H1 (cell line): ENCODE results near the gene DGKI. TPM values are rescaled to one million over a fixed set of nuclear protein-coding genes. Genes with fewer than 3 reads are reported as not detected.

Experiments used
- CTCF ChIA-PET: fragments of 300-600 bp; sonication (Branson Sonifier 250); formaldehyde crosslinking; loops from one replicate; lab custom pipeline; 2021; ENCODE audit not compliant: partially characterized antibody; lab: Charles Lee
- POLR2A ChIA-PET: fragments of 300-600 bp; sonication (Branson Sonifier 250); formaldehyde crosslinking; loops from one replicate; lab custom pipeline; 2021; ENCODE audit warnings: inconsistent platforms; ENCODE audit not compliant: partially characterized antibody; lab: Charles Lee
- DNase-seq, 2 experiments: peaks; one replicate each; pipeline versions ENCODE4 v3.0.0 to v3.0.0-alpha.2; 2010 to 2022; ENCODE audit warnings: low spot score in 2 of 2, low read depth in 1 of 2, mixed read lengths in 1 of 2
- FAIRE-seq: peaks from 2 replicates; lab custom pipeline; 2011; peaks lifted over from hg19 to GRCh38; lab: Jason Lieb, UNC
- H2AFZ ChIP-seq: 2 replicates; pipeline ENCODE4 v1.8.1; 2012; ENCODE audit warnings: low read length, inconsistent platforms
- H2AK5ac ChIP-seq: 2 replicates; pipeline ENCODE4 v1.6.1; 2013; ENCODE audit warnings: low read depth, low read length
- H2BK120ac ChIP-seq: replicated peaks from 2 replicates; pipeline ENCODE3; 2013; ENCODE audit warnings: low read depth, low read length, inconsistent platforms
- H2BK12ac ChIP-seq: 2 replicates; pipeline ENCODE4 v1.6.1; 2013; ENCODE audit warnings: low read depth, low read length
- H2BK15ac ChIP-seq: 2 replicates; pipeline ENCODE4 v1.6.1; 2013; ENCODE audit warnings: low read length
- H2BK20ac ChIP-seq: 2 replicates; pipeline ENCODE4 v1.6.1; 2013; ENCODE audit warnings: low read length
- H2BK5ac ChIP-seq: 2 replicates; pipeline ENCODE4 v1.6.1; 2013; ENCODE audit warnings: low read depth, low read length
- H3K14ac ChIP-seq: 2 replicates; pipeline ENCODE4 v1.6.1; 2013; ENCODE audit warnings: inconsistent platforms; ENCODE audit not compliant: insufficient read length
- H3K18ac ChIP-seq: 2 replicates; pipeline ENCODE4 v1.6.1; 2013; ENCODE audit warnings: low read length; ENCODE audit errors: extremely low read depth
- H3K23ac ChIP-seq: 2 replicates; pipeline ENCODE4 v1.6.1; 2013; ENCODE audit warnings: inconsistent platforms; ENCODE audit not compliant: insufficient read length
- H3K23me2 ChIP-seq: 2 replicates; pipeline ENCODE4 v1.6.1; 2013; ENCODE audit warnings: low read depth, low read length
- H3K27ac ChIP-seq: 2 replicates; pipeline ENCODE4 v1.6.1; 2011; ENCODE audit warnings: low read depth, low read length, inconsistent platforms
- H3K27me3 ChIP-seq, 4 experiments: replicated peaks in 1 of 4; 1 replicate in 1 of 4; 2 replicates in 3 of 4; pipeline versions ENCODE4 v1.6.1 to v1.8.1; 2011 to 2013; ENCODE audit warnings: low read length in 3 of 4, mild to moderate bottlenecking in 3 of 4, inconsistent platforms in 2 of 4, mixed read lengths in 2 of 4, moderate library complexity in 1 of 4; ENCODE audit not compliant: control insufficient read depth in 3 of 4, insufficient read depth in 3 of 4; ENCODE audit errors: extremely low read depth in 1 of 4
- H3K36me3 ChIP-seq, 4 experiments: 2 replicates each; pipeline versions ENCODE4 v1.6.1 to v1.8.1; 2011 to 2013; ENCODE audit warnings: mild to moderate bottlenecking in 4 of 4, low read length in 3 of 4, moderate library complexity in 2 of 4, control low read depth in 1 of 4, inconsistent platforms in 1 of 4; ENCODE audit not compliant: insufficient read depth in 4 of 4, control insufficient read depth in 2 of 4
- H3K4ac ChIP-seq: replicated peaks from 2 replicates; pipeline ENCODE3; 2013; ENCODE audit warnings: low read length, low read depth, mixed read lengths, inconsistent platforms; ENCODE audit not compliant: insufficient read length
- H3K4me1 ChIP-seq, 4 experiments: replicated peaks in 1 of 4; 1 replicate in 1 of 4; 2 replicates in 3 of 4; pipeline versions ENCODE4 v1.6.1 to v1.8.1; 2011 to 2013; ENCODE audit warnings: low read length in 3 of 4, inconsistent platforms in 2 of 4, mixed read lengths in 1 of 4; ENCODE audit not compliant: insufficient read depth in 4 of 4, control insufficient read depth in 3 of 4
- H3K4me2 ChIP-seq, 2 experiments: 2 replicates each; pipeline versions ENCODE4 v1.6.1 to v1.8.1; 2011 to 2013; ENCODE audit warnings: low read depth in 2 of 2, low read length in 2 of 2, control low read depth in 1 of 2, inconsistent platforms in 1 of 2, mild to moderate bottlenecking in 1 of 2; ENCODE audit not compliant: insufficient read depth in 1 of 2
- H3K4me3 ChIP-seq, 4 experiments: fragments of 200-600, 300-600 bp in 1 of 4; sonication (generic), shearing (Covaris generic), sonication (Bioruptor Twin) in 1 of 4; 2 replicates each; pipeline versions ENCODE4 v1.5.1 to v1.8.1; 2011 to 2016; ENCODE audit warnings: low read length in 4 of 4, low read depth in 3 of 4, control low read depth in 2 of 4, inconsistent platforms in 2 of 4, mild to moderate bottlenecking in 2 of 4, mixed read lengths in 1 of 4, moderate library complexity in 1 of 4; ENCODE audit not compliant: insufficient read depth in 2 of 4; ENCODE audit errors: extremely low read depth in 1 of 4
- H3K56ac ChIP-seq: replicated peaks from 2 replicates; pipeline ENCODE3; 2013; ENCODE audit warnings: low read depth, mild to moderate bottlenecking, mixed read lengths, low read length, inconsistent platforms; ENCODE audit not compliant: insufficient read length
- H3K79me1 ChIP-seq: 2 replicates; pipeline ENCODE4 v1.6.1; 2013; ENCODE audit warnings: low read depth, low read length, control low read depth
- H3K79me2 ChIP-seq, 2 experiments: 2 replicates each; pipeline versions ENCODE4 v1.6.1 to v1.8.1; 2012 to 2013; ENCODE audit warnings: low read length in 2 of 2, mild to moderate bottlenecking in 2 of 2, inconsistent platforms in 1 of 2; ENCODE audit not compliant: insufficient read depth in 2 of 2, control insufficient read depth in 1 of 2
- H3K9ac ChIP-seq, 4 experiments: replicated peaks in 1 of 4; 1 replicate in 1 of 4; 2 replicates in 3 of 4; pipeline versions ENCODE4 v1.6.1 to v1.8.1; 2011 to 2013; ENCODE audit warnings: low read depth in 3 of 4, low read length in 3 of 4, control low read depth in 2 of 4, mild to moderate bottlenecking in 2 of 4, moderate library complexity in 2 of 4, inconsistent platforms in 1 of 4; ENCODE audit errors: extremely low read depth in 1 of 4
- H3K9me3 ChIP-seq, 2 experiments: 2 replicates each; pipeline versions ENCODE4 v1.6.1 to v1.8.1; 2012 to 2013; ENCODE audit warnings: mild to moderate bottlenecking in 2 of 2, moderate library complexity in 2 of 2, control low read depth in 1 of 2, inconsistent platforms in 1 of 2, low read depth in 1 of 2, low read length in 1 of 2, mixed read lengths in 1 of 2; ENCODE audit not compliant: insufficient read depth in 2 of 2
- H4K20me1 ChIP-seq, 2 experiments: replicated peaks in 1 of 2; 2 replicates each; pipeline versions ENCODE3 to v1.8.1; 2011 to 2013; ENCODE audit warnings: inconsistent platforms in 2 of 2, low read length in 2 of 2, mild to moderate bottlenecking in 1 of 2; ENCODE audit not compliant: insufficient read depth in 2 of 2, control insufficient read depth in 1 of 2
- H4K5ac ChIP-seq: 2 replicates; pipeline ENCODE4 v1.6.1; 2013; ENCODE audit warnings: low read length, low read depth, mixed read lengths, inconsistent platforms; ENCODE audit not compliant: insufficient read length
- H4K8ac ChIP-seq: 2 replicates; pipeline ENCODE4 v1.8.0; 2013; ENCODE audit warnings: mild to moderate bottlenecking, moderate library complexity, low read length, inconsistent platforms; ENCODE audit not compliant: insufficient read depth; ENCODE audit errors: extremely low read depth
- H4K91ac ChIP-seq: replicated peaks from 2 replicates; pipeline ENCODE3; 2013; ENCODE audit warnings: low read length, mixed read lengths, inconsistent platforms; ENCODE audit not compliant: insufficient read length
- ASH2L ChIP-seq: fragments of 200-600, 300-600 bp; sonication (generic); IDR thresholded peaks from one replicate; pipeline ENCODE4 v1.7.1; 2017; ENCODE audit warnings: low read length
- CEBPB ChIP-seq: IDR thresholded peaks from 2 replicates; pipeline ENCODE4 v1.6.1; 2012; ENCODE audit warnings: low read depth, low read length
- CTBP2 ChIP-seq: IDR thresholded peaks from 2 replicates; pipeline ENCODE4 v1.7.0; 2011; ENCODE audit warnings: borderline replicate concordance, mild to moderate bottlenecking, moderate library complexity, mixed read lengths, low read length; ENCODE audit not compliant: insufficient read depth, insufficient read length
- JUND ChIP-seq: IDR thresholded peaks from 2 replicates; pipeline ENCODE4 v1.6.1; 2011; ENCODE audit warnings: mild to moderate bottlenecking, improper control_type of control experiment, low read length
- POLR2AphosphoS5 ChIP-seq: IDR thresholded peaks from 2 replicates; pipeline ENCODE4 v1.6.1; 2011; ENCODE audit warnings: low read depth, low read length
- RBBP5 ChIP-seq: IDR thresholded peaks from 2 replicates; pipeline ENCODE4 v1.7.1; 2012; ENCODE audit warnings: low read depth, mild to moderate bottlenecking, inconsistent platforms, low read length, moderate library complexity, borderline replicate concordance
- RFX5 ChIP-seq: IDR thresholded peaks from 2 replicates; pipeline ENCODE4 v1.6.1; 2011; ENCODE audit warnings: low read depth, low read length, improper control_type of control experiment, borderline replicate concordance
- TAF7 ChIP-seq: optimal IDR thresholded peaks from 2 replicates; pipeline ENCODE3; 2011; ENCODE audit warnings: low read depth, mild to moderate bottlenecking, inconsistent platforms, low read length, moderate library complexity, borderline replicate concordance
- YY1 ChIP-seq: IDR thresholded peaks from 2 replicates; pipeline ENCODE4 v1.6.1; 2011; ENCODE audit warnings: low read depth, mild to moderate bottlenecking, low read length
- WGBS, 2 experiments: shearing (Covaris generic) in 1 of 2; methylation state at CpG; one replicate each; pipeline versions ENCODE4 v1.1.6 to v1.1.7; 2013 to 2015; ENCODE audit warnings: low lambda C conversion rate in 2 of 2, mixed read lengths in 2 of 2, inconsistent platforms in 1 of 2, low coverage in 1 of 2, missing lambda C conversion rate in 1 of 2; ENCODE audit not compliant: insufficient replicate concordance in 2 of 2, insufficient coverage in 1 of 2, insufficient read length in 1 of 2; ENCODE audit errors: extremely low coverage in 1 of 2, missing lambda C conversion rate in 1 of 2; 5-methylcytosine and 5-hydroxymethylcytosine counted together
- polyA plus RNA-seq, 7 experiments: library from polyadenylated mRNA; depleted of rRNA in 3 of 7; stranded (reverse) in 5 of 7; unstranded in 2 of 7; fragments of >200 nt in 5 of 7; fragments of 200-250 nt in 2 of 7; gene quantifications; 1 replicate in 5 of 7; 2 replicates in 1 of 7; 4 replicates in 1 of 7; pipeline versions ENCODE4 v1.2.1 to v1.2.3, GENCODE V29; 2011 to 2013; ENCODE audit warnings: missing spikeins in 2 of 7, mixed read lengths in 2 of 7
- total RNA-seq: library from RNA; stranded (reverse); fragmentation: NEBNext Ultra II Directional; extraction: Animal tissue kit (Norgen Biotek cat#: 25700); gene quantifications from 2 replicates; pipeline ENCODE4 v1.2.1, GENCODE V29; 2021
- TF ChIP-seq, protein P1 (sequence below): IDR thresholded peaks from 2 replicates; pipeline ENCODE4 v1.6.1; 2011; ENCODE audit warnings: low read depth, mild to moderate bottlenecking, low read length; ENCODE audit not compliant: insufficient read depth
- TF ChIP-seq, protein P2 (sequence below): IDR thresholded peaks from 2 replicates; pipeline ENCODE4 v1.6.1; 2012; ENCODE audit warnings: inconsistent platforms
- TF ChIP-seq, protein P3 (sequence below): IDR thresholded peaks from 2 replicates; pipeline ENCODE4 v1.6.1; 2011; ENCODE audit warnings: low read length, improper control_type of control experiment

The DGKI gene
- total and polyA plus RNA-seq, 2 of the 8 experiments (the other 6 are each of a cell fraction or from before 2014, with no cell fraction given): 0.20 to 0.71 TPM

GRCh38 chr7:137728426-137728825, 118.3 kb downstream of the DGKI start:
- H3K4me2 ChIP-seq: no peak overlapping the region
- TF ChIP-seq, protein P1, sequence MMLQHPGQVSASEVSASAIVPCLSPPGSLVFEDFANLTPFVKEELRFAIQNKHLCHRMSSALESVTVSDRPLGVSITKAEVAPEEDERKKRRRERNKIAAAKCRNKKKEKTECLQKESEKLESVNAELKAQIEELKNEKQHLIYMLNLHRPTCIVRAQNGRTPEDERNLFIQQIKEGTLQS: no peak
- no peak for TF ChIP-seq TAF7
- TF ChIP-seq RFX5: no peak
- no peak for TF ChIP-seq RBBP5
- TF ChIP-seq CEBPB: no peak
- TF ChIP-seq, protein P2, sequence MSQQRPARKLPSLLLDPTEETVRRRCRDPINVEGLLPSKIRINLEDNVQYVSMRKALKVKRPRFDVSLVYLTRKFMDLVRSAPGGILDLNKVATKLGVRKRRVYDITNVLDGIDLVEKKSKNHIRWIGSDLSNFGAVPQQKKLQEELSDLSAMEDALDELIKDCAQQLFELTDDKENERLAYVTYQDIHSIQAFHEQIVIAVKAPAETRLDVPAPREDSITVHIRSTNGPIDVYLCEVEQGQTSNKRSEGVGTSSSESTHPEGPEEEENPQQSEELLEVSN: no peak
- no peak for TF ChIP-seq YY1
- no peak for TF ChIP-seq ASH2L
- TF ChIP-seq, protein P3, sequence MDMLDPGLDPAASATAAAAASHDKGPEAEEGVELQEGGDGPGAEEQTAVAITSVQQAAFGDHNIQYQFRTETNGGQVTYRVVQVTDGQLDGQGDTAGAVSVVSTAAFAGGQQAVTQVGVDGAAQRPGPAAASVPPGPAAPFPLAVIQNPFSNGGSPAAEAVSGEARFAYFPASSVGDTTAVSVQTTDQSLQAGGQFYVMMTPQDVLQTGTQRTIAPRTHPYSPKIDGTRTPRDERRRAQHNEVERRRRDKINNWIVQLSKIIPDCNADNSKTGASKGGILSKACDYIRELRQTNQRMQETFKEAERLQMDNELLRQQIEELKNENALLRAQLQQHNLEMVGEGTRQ: no peak
- no peak for TF ChIP-seq JUND
- TF ChIP-seq POLR2AphosphoS5: no peak
- TF ChIP-seq CTBP2: no peak
- H3K56ac ChIP-seq: no peak overlapping the region
- no peak overlapping the region for H3K4me3 ChIP-seq
- CTCF ChIA-PET: interaction anchor here (1.0 to 1.5 kb wide), 5 partner anchors 9 to 72 kb away, joined by 3 to 6 read pairs (median 3); no protein-coding TSS in a partner anchor
- H3K4ac ChIP-seq: no peak overlapping the region
- H3K4me1 ChIP-seq: peaks cover 0 to 1% (median 0%) of the 10 kb centered on the region in 4 experiments; a peak in 1 of 7 replicates
- no peak overlapping the region for H3K18ac ChIP-seq
- H2BK12ac ChIP-seq: no peak overlapping the region
- H4K20me1 ChIP-seq: no peaks in the 10 kb centered on the region
- DNase-seq (no peak), FAIRE-seq (no peak)
- no peak overlapping the region for H4K8ac ChIP-seq
- no peak overlapping the region for H2AFZ ChIP-seq
- no peaks in the 10 kb centered on the region for H3K27me3 ChIP-seq
- H3K27ac ChIP-seq: no peak overlapping the region
- H3K23me2 ChIP-seq: no peaks in the 10 kb centered on the region; the same call in 1 of the 2 replicates
- no peak overlapping the region for H4K5ac ChIP-seq
- H3K9me3 ChIP-seq: no peaks in the 10 kb centered on the region
- H3K9ac ChIP-seq: no peak overlapping the region
- no peak overlapping the region for H2BK15ac ChIP-seq
- no peak overlapping the region for H4K91ac ChIP-seq
- no peaks in the 10 kb centered on the region for H3K36me3 ChIP-seq
- no peaks in the 10 kb centered on the region for H3K79me2 ChIP-seq
- H2BK20ac ChIP-seq: no peak overlapping the region
- H2BK120ac ChIP-seq: no peak overlapping the region
- H3K79me1 ChIP-seq: no peaks in the 10 kb centered on the region
- POLR2A ChIA-PET: interaction anchor here (0.9 kb wide), 1 partner anchor 10 kb away, joined by 3 read pairs; no protein-coding TSS in a partner anchor
- no peak overlapping the region for H2BK5ac ChIP-seq
- H3K23ac ChIP-seq: no peak overlapping the region
- H3K14ac ChIP-seq: no peak overlapping the region
- H2AK5ac ChIP-seq: no peak overlapping the region
- WGBS, 2 experiments: 91% methylated on average over 1 of the region's 1 CpG; no CpG with 5 or more reads in 1 of the 2 experiments
